ENCODE results near the gene SPOCD1. TPM values are rescaled to one million over a fixed set of nuclear protein-coding genes. Genes with fewer than 3 reads are reported as not detected.
"Not testable (repeated sequence)": the region's sequence is repeated elsewhere in the genome, so short reads cannot be mapped to it uniquely, and the experiment has no call there.

The SPOCD1 gene
- total RNA-seq, 2 donors from 2014 or later = 6.6 to 10.6 TPM

DNA sequence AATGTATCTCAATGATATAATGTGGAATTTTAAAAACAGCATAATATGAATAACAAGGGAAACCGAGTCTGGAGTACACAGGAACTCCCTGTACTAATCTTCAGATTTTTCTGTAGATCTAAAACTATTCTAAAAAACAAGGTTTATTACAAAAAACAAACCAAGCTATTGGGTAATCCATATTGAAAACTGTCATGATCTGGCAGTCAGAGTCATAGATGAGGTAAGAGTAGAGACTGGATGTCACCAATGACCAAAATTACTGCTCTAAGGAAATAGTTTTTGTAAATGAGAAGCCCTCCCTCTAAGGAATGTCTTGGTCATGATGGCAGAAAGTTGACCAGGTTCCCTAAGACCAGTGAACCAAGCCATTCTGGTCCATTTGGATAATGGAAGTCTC, 2.4 kb upstream of the SPOCD1 start:
- ATAC-seq (ENCODE audit: insufficient number of reproducible peaks, low FRiP score, low read depth) = no peak
- no peak for DNase-seq (ENCODE audit: low spot score)
- TF ChIP-seq, protein P1, sequence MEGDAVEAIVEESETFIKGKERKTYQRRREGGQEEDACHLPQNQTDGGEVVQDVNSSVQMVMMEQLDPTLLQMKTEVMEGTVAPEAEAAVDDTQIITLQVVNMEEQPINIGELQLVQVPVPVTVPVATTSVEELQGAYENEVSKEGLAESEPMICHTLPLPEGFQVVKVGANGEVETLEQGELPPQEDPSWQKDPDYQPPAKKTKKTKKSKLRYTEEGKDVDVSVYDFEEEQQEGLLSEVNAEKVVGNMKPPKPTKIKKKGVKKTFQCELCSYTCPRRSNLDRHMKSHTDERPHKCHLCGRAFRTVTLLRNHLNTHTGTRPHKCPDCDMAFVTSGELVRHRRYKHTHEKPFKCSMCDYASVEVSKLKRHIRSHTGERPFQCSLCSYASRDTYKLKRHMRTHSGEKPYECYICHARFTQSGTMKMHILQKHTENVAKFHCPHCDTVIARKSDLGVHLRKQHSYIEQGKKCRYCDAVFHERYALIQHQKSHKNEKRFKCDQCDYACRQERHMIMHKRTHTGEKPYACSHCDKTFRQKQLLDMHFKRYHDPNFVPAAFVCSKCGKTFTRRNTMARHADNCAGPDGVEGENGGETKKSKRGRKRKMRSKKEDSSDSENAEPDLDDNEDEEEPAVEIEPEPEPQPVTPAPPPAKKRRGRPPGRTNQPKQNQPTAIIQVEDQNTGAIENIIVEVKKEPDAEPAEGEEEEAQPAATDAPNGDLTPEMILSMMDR (IDR thresholded peaks at IDR 0.05) = no peak
- no peak overlapping the region for H3K27ac ChIP-seq
- H3K36me3 ChIP-seq = no peaks in the 10 kb centered on the region
- H3K4me1 ChIP-seq (ENCODE audit: control insufficient read depth in 1 of 2, low read depth in 2 of 2) = no peaks in the 10 kb centered on the region
- no peak overlapping the region for H3K4me3 ChIP-seq
- no peaks in the 10 kb centered on the region for H3K9me3 ChIP-seq
- H3K27me3 ChIP-seq (replicated peaks; ENCODE audit: insufficient read depth) = no peaks in the 10 kb centered on the region

DNA sequence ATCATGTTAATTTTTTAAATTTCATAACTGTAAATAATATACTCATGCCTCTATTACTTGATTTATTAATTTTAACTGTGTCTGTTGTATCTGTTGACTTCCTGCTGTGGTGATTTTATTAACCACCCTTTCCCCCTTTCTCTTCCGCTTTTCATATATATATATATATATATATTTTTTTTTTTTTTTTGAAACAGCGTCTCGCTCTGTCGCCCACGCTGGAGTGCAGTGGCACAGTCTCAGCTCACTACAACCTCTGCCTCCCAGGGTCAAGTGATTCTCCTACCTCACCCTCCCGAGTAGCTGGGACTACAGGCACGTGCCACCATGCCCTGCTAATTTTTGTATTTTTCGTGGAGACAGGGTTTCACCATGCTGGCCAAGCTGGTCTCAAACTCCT, 1.1 kb upstream of the SPOCD1 start:
- H3K36me3 ChIP-seq; DNase-seq (ENCODE audit: low spot score); H3K4me1 ChIP-seq (ENCODE audit: control insufficient read depth in 1 of 2, low read depth in 2 of 2); H3K27me3 ChIP-seq (replicated peaks; ENCODE audit: insufficient read depth); H3K27ac ChIP-seq; ATAC-seq (ENCODE audit: insufficient number of reproducible peaks, low FRiP score, low read depth); H3K9me3 ChIP-seq; H3K4me3 ChIP-seq: not testable (repeated sequence)

DNA sequence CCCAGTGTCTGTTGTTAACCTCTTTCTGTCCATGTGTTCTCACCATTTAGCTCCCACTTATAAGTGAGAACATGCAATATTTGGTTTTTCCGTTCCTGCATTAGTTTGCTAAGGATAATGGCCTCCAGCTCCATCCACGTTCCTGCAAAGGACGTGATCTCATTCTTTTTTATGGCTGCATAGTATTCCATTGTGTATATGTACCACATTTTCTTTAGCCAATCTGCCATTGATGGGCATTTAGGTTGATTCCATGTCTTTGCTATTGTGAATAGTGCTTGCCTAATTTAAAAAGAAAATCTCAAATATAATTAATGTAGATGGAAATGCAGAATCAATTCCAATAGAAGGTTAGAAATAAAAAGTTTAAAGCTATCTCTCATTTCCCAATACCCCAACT, 679 bp upstream of the SPOCD1 start:
- not testable (repeated sequence) for DNase-seq (ENCODE audit: low spot score); H3K4me3 ChIP-seq; ATAC-seq (ENCODE audit: insufficient number of reproducible peaks, low FRiP score, low read depth); H3K4me1 ChIP-seq (ENCODE audit: control insufficient read depth in 1 of 2, low read depth in 2 of 2); H3K27me3 ChIP-seq (replicated peaks; ENCODE audit: insufficient read depth); H3K27ac ChIP-seq; H3K36me3 ChIP-seq; H3K9me3 ChIP-seq

DNA sequence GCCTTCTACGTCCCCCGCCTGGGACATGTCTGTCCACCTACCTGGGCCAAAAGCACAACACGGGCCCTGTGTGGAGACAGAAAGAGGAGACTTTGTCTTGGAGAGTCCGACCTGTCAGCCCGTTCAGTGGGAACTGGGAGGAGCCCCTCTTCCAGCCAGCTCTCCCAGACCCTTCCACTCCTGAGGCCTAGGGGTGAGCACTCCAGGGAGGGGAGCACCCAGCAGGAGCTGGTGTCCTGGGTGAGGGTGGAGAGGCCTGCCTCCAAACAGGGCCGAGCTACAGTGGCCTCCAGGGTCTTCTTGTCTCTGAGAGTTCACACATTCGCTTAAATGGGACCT, 546 bp downstream of the SPOCD1 start:
- TF ChIP-seq, protein P1 (IDR thresholded peaks at IDR 0.05) = no peak
- H3K4me1 ChIP-seq (ENCODE audit: control insufficient read depth in 1 of 2, low read depth in 2 of 2) = no peaks in the 10 kb centered on the region
- no peaks in the 10 kb centered on the region for H3K9me3 ChIP-seq
- H3K36me3 ChIP-seq = no peaks in the 10 kb centered on the region
- H3K27ac ChIP-seq = no peak overlapping the region
- no peaks in the 10 kb centered on the region for H3K27me3 ChIP-seq (replicated peaks; ENCODE audit: insufficient read depth)
- H3K4me3 ChIP-seq = no peak overlapping the region
- ATAC-seq (ENCODE audit: insufficient number of reproducible peaks, low FRiP score, low read depth) (no peak), DNase-seq (ENCODE audit: low spot score) (no peak)

DNA sequence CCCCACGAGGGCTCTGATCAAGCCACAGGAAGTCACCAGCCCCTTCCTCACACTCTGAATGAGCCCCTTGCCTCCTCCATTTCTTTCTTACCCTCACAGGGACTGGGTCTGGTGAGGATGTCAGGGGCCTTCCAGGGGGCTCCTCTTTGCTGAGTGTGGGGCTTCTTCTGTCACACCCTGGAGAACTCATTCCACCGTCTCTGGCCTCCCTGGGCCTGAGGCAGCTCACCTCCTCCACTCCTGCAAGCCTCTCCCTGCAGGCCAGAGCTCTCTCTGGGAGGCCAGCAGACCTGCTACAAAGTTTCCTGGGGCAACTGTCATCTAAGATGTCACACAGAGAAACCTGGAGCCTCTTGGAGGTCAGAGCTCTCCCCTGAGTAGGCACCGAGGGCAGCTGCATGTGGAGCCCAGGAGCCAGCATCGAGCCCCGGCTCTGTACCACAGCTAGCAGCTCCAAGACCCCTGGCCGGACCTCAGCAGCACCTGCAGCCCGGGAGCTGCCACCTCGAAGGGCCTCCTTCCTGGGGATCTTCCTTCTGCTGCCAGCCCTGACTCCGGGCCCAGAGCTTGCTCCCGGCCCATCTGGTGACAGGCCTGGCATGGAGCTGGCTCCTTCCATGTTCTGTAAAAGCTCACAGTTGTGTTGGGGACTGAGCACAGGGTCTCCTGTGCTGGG, 1.1 kb downstream of the SPOCD1 start:
- H3K27ac ChIP-seq = no peak overlapping the region
- no peak for DNase-seq (ENCODE audit: low spot score)

DNA sequence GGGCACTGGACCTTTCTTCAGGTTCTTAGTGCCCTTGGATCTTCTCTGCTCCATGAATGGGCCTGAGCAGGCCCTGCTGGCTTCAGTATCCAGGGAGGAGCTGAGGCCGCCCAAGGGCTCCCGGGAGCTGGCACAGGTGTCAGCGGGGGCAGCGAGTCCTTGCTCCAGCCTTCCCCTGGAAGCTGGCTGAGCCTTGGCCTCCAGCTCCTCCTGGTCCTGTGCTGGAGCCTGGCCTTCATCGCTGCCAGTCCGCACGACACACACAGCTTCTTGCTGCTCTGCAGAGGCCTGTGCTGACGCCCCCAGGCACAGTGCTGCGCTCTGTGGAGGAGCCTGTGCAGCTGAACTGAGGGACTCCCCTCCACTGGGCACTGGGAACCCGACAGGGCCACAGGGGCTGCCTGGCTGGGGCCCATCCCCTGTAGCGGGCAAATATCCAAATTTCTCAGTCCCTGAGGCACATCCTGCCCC, 1.7 kb downstream of the SPOCD1 start:
- ATAC-seq (ENCODE audit: insufficient number of reproducible peaks, low FRiP score, low read depth) = no peak
- Histone ChIP-seq H3K4me3 (no peak overlapping the region), H3K9me3 (no peaks in the 10 kb centered on the region), H3K4me1 (ENCODE audit: control insufficient read depth in 1 of 2, low read depth in 2 of 2) (no peaks in the 10 kb centered on the region), H3K27me3 (replicated peaks; ENCODE audit: insufficient read depth) (no peaks in the 10 kb centered on the region), H3K36me3 (no peaks in the 10 kb centered on the region), H3K27ac (no peak overlapping the region)
- DNase-seq (ENCODE audit: low spot score) = no peak
- TF ChIP-seq, protein P1 (IDR thresholded peaks at IDR 0.05) = no peak

More for the DNA sequence above, 1.1 kb downstream of the SPOCD1 start:
- TF ChIP-seq, protein P1 (IDR thresholded peaks at IDR 0.05) = no peak
- no peaks in the 10 kb centered on the region for H3K4me1 ChIP-seq (ENCODE audit: control insufficient read depth in 1 of 2, low read depth in 2 of 2)
- no peaks in the 10 kb centered on the region for H3K27me3 ChIP-seq (replicated peaks; ENCODE audit: insufficient read depth)
- H3K36me3 ChIP-seq = no peaks in the 10 kb centered on the region
- H3K4me3 ChIP-seq = no peak overlapping the region
- no peaks in the 10 kb centered on the region for H3K9me3 ChIP-seq
- no peak for ATAC-seq (ENCODE audit: insufficient number of reproducible peaks, low FRiP score, low read depth)

Measured in thoracic aorta (tissue), 2 donors.